Measurements from ENCODE around the gene SHROOM3.

- TF ChIP-seq POLR2A (IDR thresholded peaks at IDR 0.05) = no peak
- TF ChIP-seq CTCF (IDR thresholded peaks at IDR 0.05) = no peak
- TF ChIP-seq POLR2AphosphoS5 (IDR thresholded peaks at IDR 0.05; ENCODE audit: insufficient read depth in 1 of 2, low read depth in 1 of 2) = no peak
These were observed 133.2 kb downstream of the SHROOM3 start for GRCh38 chr4:76568262-76568661.
